ENCODE data around the gene ENGASE. TPM values are rescaled to one million over a fixed set of nuclear protein-coding genes. Genes with fewer than 3 reads are reported as not detected.

ENGASE gene
- total RNA-seq, 2 donors from 2014 or later, result 51.4 to 53.0 TPM

- no peak for ATAC-seq (replicated peaks in 1 of 2)
- no peak overlapping the region for H3K27ac Mint-ChIP-seq
Observed at GRCh38 chr17:79115487-79115886, 40.9 kb downstream of the ENGASE start.

DNA sequence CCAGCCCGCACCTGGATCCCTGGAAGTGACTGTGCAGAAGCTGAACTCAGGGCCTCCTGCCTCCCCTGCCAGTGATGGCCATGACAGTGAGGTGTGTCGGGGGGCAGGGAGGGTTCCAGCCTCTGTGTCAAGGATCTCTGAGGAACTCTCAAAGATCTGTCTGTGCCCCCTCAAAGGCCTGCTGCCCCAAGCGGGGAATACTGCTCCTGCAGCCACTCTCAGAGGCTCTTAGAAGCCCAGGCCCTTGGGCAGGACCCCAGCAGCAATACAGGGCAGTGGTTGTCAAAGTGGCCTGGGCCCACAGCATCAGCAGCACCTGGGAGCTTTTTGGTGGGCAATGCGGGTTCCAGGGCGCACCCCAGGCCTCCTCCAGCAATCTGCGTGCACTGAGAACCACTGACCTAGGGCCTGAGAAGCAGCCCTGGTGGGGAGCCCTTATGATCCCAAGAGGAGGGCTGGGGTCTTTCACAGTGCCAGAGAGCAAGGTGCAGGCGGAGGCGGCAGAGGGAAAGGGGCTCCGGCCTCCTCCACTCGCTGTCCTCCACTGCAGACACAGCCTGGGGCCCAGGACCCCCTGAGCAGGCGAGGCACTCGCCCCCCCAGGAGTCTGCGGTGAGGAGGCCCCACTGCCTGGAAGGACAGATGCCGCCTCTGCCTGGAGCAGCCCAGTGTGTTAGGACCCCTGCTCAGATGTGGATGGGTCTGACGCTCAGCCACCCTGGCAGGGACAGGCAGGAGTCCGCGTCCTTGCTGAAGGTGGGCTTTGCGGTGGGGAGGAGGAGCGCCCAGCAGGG, 42.1 kb downstream of the ENGASE start:
- no peaks in the 10 kb centered on the region for H3K9me3 Mint-ChIP-seq
- ATAC-seq (replicated peaks in 1 of 2) (no peak), DNase-seq (no peak)
- no peaks in the 10 kb centered on the region for H3K36me3 Mint-ChIP-seq (ENCODE audit: insufficient read depth in 2 of 2)
- H3K4me1 Mint-ChIP-seq (ENCODE audit: low read depth), result no peaks in the 10 kb centered on the region
- H3K27me3 Mint-ChIP-seq (ENCODE audit: low read depth), result no peaks in the 10 kb centered on the region
- no peak overlapping the region for H3K27ac Mint-ChIP-seq
- H3K4me3 Mint-ChIP-seq, result no peak overlapping the region

More at GRCh38 chr17:79115487-79115886, 40.9 kb downstream of the ENGASE start:
- no peaks in the 10 kb centered on the region for H3K27me3 Mint-ChIP-seq (ENCODE audit: low read depth)
- no peaks in the 10 kb centered on the region for H3K9me3 Mint-ChIP-seq
- H3K4me1 Mint-ChIP-seq (ENCODE audit: low read depth), result no peaks in the 10 kb centered on the region
- no peak for DNase-seq
- H3K36me3 Mint-ChIP-seq (ENCODE audit: insufficient read depth in 2 of 2), result no peaks in the 10 kb centered on the region
- H3K4me3 Mint-ChIP-seq, result no peak overlapping the region

- DNase-seq (no peak), ATAC-seq (replicated peaks in 1 of 2) (no peak)
- Mint-ChIP-seq H3K4me3 (no peak overlapping the region), H3K27me3 (ENCODE audit: low read depth) (no peaks in the 10 kb centered on the region), H3K27ac (no peak overlapping the region), H3K4me1 (ENCODE audit: low read depth) (no peaks in the 10 kb centered on the region), H3K36me3 (ENCODE audit: insufficient read depth in 2 of 2) (no peaks in the 10 kb centered on the region), H3K9me3 (no peaks in the 10 kb centered on the region)
Observed at GRCh38 chr17:79117905-79118487, 43.4 kb downstream of the ENGASE start.

GRCh38 chr17:79118924-79119323, 44.3 kb downstream of the ENGASE start:
- no peaks in the 10 kb centered on the region for H3K36me3 Mint-ChIP-seq (ENCODE audit: insufficient read depth in 2 of 2)
- H3K27me3 Mint-ChIP-seq (ENCODE audit: low read depth), result no peaks in the 10 kb centered on the region
- no peaks in the 10 kb centered on the region for H3K9me3 Mint-ChIP-seq
- H3K27ac Mint-ChIP-seq, result no peak overlapping the region
- DNase-seq (no peak), ATAC-seq (replicated peaks in 1 of 2) (no peak)
- H3K4me3 Mint-ChIP-seq, result no peak overlapping the region
- H3K4me1 Mint-ChIP-seq (ENCODE audit: low read depth), result no peaks in the 10 kb centered on the region

- Mint-ChIP-seq H3K4me1 (ENCODE audit: low read depth) (no peaks in the 10 kb centered on the region), H3K27ac (no peak overlapping the region), H3K27me3 (ENCODE audit: low read depth) (no peaks in the 10 kb centered on the region), H3K9me3 (no peaks in the 10 kb centered on the region), H3K4me3 (no peak overlapping the region), H3K36me3 (ENCODE audit: insufficient read depth in 2 of 2) (no peaks in the 10 kb centered on the region)
- no peak for ATAC-seq (replicated peaks in 1 of 2)
- no peak for DNase-seq
Observed at GRCh38 chr17:79120259-79120658, 45.6 kb downstream of the ENGASE start.

GRCh38 chr17:79123988-79124387, 49.4 kb downstream of the ENGASE start:
- DNase-seq, result no peak
- no peaks in the 10 kb centered on the region for H3K36me3 Mint-ChIP-seq (ENCODE audit: insufficient read depth in 2 of 2)
- no peak for ATAC-seq (replicated peaks in 1 of 2)
- H3K9me3 Mint-ChIP-seq, result no peaks in the 10 kb centered on the region
- H3K27ac Mint-ChIP-seq, result no peak overlapping the region
- H3K4me3 Mint-ChIP-seq, result no peak overlapping the region
- no peaks in the 10 kb centered on the region for H3K4me1 Mint-ChIP-seq (ENCODE audit: low read depth)
- no peaks in the 10 kb centered on the region for H3K27me3 Mint-ChIP-seq (ENCODE audit: low read depth)

- no peak for DNase-seq
- Mint-ChIP-seq H3K4me3 (no peak overlapping the region), H3K27me3 (ENCODE audit: low read depth) (no peaks in the 10 kb centered on the region), H3K36me3 (ENCODE audit: insufficient read depth in 2 of 2) (no peaks in the 10 kb centered on the region), H3K4me1 (ENCODE audit: low read depth) (no peaks in the 10 kb centered on the region), H3K9me3 (no peaks in the 10 kb centered on the region), H3K27ac (no peak overlapping the region)
- no peak for ATAC-seq (replicated peaks in 1 of 2)
Observed at GRCh38 chr17:79124513-79125209, 50.0 kb downstream of the ENGASE start.

DNA sequence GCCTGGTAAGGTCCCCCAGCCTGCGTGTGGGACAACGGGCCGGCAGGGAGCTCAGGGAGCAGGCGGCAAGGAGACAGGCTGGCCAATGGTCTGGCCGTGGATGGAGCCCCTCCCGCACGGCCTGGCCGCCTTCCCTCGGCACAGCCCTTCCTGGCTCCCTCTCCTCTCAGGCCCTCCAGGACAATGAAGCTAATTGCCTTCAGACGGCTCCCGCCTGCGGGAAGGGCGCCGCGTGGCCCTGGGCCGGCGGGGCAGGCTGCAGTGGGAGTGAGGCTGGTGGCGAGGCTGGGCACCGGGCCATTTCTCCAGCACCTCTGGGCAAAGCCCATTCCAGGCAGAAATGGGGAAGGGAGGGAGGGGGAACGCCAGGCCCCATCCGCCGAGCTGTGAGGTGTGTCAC, 50.9 kb downstream of the ENGASE start:
- Mint-ChIP-seq H3K27me3 (ENCODE audit: low read depth) (no peaks in the 10 kb centered on the region), H3K4me3 (no peak overlapping the region), H3K9me3 (no peaks in the 10 kb centered on the region), H3K36me3 (ENCODE audit: insufficient read depth in 2 of 2) (no peaks in the 10 kb centered on the region), H3K4me1 (ENCODE audit: low read depth) (no peaks in the 10 kb centered on the region), H3K27ac (no peak overlapping the region)
- ATAC-seq (replicated peaks in 1 of 2), result no peak
- DNase-seq, result no peak

DNA sequence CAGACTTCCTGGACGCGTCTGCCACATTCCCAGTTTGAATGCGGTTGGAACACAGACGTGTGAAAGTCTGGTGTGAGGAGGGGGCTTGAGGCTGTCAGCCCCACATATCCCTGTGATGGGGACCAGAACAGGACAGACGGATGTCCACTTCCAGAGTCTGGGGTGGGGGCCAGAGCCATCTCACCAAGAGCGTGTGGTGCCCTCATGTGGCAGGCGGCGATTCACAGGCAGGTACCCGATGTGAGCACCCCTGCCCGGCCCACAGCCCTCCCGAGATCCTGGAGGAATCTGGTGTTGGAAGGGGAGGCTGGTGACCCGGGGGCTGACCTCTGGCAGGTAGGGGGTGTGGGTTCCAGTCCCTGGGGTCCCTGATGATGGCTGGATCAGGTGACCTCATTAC, 51.5 kb downstream of the ENGASE start:
- H3K9me3 Mint-ChIP-seq, result no peaks in the 10 kb centered on the region
- no peaks in the 10 kb centered on the region for H3K27me3 Mint-ChIP-seq (ENCODE audit: low read depth)
- no peak overlapping the region for H3K4me3 Mint-ChIP-seq
- no peaks in the 10 kb centered on the region for H3K36me3 Mint-ChIP-seq (ENCODE audit: insufficient read depth in 2 of 2)
- no peak overlapping the region for H3K27ac Mint-ChIP-seq
- no peaks in the 10 kb centered on the region for H3K4me1 Mint-ChIP-seq (ENCODE audit: low read depth)
- no peak for DNase-seq
- no peak for ATAC-seq (replicated peaks in 1 of 2)

DNA sequence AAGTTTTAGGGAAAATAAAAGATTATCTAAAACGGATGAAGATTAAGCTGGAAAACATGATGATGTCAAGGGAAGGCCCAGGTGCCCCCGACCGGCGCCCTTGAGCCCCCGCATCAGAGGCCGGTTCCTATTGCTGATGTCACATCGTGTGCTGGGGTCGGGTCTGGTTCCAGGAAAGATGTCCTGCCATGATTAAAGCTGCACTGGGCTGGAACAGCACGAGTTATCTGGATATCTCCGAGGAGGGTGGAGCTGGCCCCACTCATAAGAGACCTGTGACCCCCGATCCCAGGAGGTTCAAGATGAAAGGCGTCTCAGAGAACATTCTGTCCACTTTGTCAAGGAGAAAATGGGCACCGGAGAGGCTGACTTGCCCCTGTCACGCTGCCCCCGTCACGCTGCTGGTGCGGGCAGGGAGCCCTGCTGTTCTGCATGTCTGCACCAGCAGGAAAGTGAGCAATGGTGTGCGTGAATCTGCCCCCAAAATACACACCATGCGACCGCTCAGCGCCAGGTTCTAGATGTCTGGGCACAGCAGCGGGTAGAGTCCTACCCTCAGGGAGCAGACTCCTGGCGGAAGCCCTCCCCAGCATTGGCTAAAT, 53.0 kb downstream of the ENGASE start:
- DNase-seq, result no peak
- no peaks in the 10 kb centered on the region for H3K36me3 Mint-ChIP-seq (ENCODE audit: insufficient read depth in 2 of 2)
- no peak for ATAC-seq (replicated peaks in 1 of 2)

GRCh38 chr17:79129523-79129922, 54.9 kb downstream of the ENGASE start:
- Mint-ChIP-seq H3K9me3 (no peaks in the 10 kb centered on the region), H3K27me3 (ENCODE audit: low read depth) (no peaks in the 10 kb centered on the region)
- no peak for ATAC-seq (replicated peaks in 1 of 2)

More for the DNA sequence above, 53.0 kb downstream of the ENGASE start:
- H3K27ac Mint-ChIP-seq, result no peak overlapping the region
- no peaks in the 10 kb centered on the region for H3K9me3 Mint-ChIP-seq
- no peaks in the 10 kb centered on the region for H3K4me1 Mint-ChIP-seq (ENCODE audit: low read depth)
- no peak overlapping the region for H3K4me3 Mint-ChIP-seq
- no peaks in the 10 kb centered on the region for H3K27me3 Mint-ChIP-seq (ENCODE audit: low read depth)

DNA sequence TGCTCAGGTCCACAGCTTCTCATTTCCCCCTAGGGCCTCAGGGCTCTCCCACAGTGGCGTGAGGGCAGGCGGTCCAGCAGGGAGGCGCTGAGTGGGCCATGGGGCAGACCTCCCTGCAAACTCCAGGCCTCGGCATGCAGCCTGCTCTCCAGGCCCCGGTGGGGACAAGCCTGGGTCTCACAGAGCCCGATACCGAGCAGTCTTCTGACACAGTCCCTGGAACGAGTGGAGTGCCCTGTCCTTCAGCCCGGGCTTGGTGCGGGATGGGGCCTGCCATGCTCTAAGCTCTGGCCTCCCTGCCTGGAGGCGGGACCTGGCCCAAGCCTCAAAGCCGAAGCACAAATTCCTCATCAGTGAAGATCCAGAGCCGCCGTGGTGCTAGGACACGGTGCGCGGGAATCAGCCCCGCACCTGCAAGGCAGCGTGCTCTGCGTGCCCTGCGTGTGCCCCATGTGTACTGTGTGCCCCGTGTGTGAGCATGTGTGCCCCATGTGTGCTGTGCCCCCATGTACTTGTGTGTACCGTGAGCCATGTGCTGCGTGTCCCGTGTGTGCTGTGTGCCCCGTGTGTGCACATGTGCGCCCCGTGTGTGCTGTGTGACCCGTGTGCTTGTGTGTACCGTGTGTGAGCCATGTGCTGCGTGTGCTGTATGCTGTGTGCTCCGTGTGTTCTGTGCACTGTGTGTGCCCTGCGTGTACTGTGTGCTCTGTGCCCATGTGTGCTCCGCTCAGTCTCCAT, 56.1 kb downstream of the ENGASE start:
- no peak overlapping the region for H3K4me3 Mint-ChIP-seq
- no peaks in the 10 kb centered on the region for H3K9me3 Mint-ChIP-seq
- DNase-seq (no peak), ATAC-seq (replicated peaks in 1 of 2) (no peak)
- H3K4me1 Mint-ChIP-seq (ENCODE audit: low read depth), result no peaks in the 10 kb centered on the region
- H3K27ac Mint-ChIP-seq, result no peak overlapping the region
- no peaks in the 10 kb centered on the region for H3K27me3 Mint-ChIP-seq (ENCODE audit: low read depth)
- no peaks in the 10 kb centered on the region for H3K36me3 Mint-ChIP-seq (ENCODE audit: insufficient read depth in 2 of 2)

More at GRCh38 chr17:79129523-79129922, 54.9 kb downstream of the ENGASE start:
- H3K27ac Mint-ChIP-seq, result no peak overlapping the region
- no peaks in the 10 kb centered on the region for H3K36me3 Mint-ChIP-seq (ENCODE audit: insufficient read depth in 2 of 2)
- no peaks in the 10 kb centered on the region for H3K4me1 Mint-ChIP-seq (ENCODE audit: low read depth)
- H3K4me3 Mint-ChIP-seq, result no peak overlapping the region
- DNase-seq, result no peak

DNA sequence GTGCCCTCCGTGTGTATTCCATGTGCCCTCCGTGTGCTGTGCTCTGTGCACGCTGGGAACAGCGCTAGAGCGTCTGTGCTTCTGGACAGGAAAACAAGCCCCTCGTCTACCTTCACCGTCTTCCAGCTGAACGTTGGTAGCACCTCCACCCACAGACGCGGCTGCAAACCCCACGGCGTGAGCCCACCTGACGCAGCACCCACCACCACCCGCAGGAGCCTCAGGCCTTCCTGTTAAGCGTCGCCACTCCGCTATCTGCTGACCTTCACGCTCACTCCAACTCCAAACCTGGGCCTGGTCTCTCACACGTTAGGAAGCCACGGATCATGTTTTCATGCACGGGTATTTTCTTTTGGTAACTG, 56.6 kb downstream of the ENGASE start:
- no peak overlapping the region for H3K27ac Mint-ChIP-seq

More for the DNA sequence above, 56.6 kb downstream of the ENGASE start:
- DNase-seq (no peak), ATAC-seq (replicated peaks in 1 of 2) (no peak)
- no peaks in the 10 kb centered on the region for H3K9me3 Mint-ChIP-seq
- no peaks in the 10 kb centered on the region for H3K36me3 Mint-ChIP-seq (ENCODE audit: insufficient read depth in 2 of 2)
- H3K4me3 Mint-ChIP-seq, result no peak overlapping the region
- H3K27me3 Mint-ChIP-seq (ENCODE audit: low read depth), result no peaks in the 10 kb centered on the region
- H3K4me1 Mint-ChIP-seq (ENCODE audit: low read depth), result no peaks in the 10 kb centered on the region

Data from activated T-cell treated with anti-CD3 and anti-CD28 coated beads, Interleukin-2, amount 50 U/mL, for 72 hours (primary cell).